Cardiac muscle cell (in vitro differentiated cells and primary cell): ENCODE data around the gene PLA2G2A. TPM values are rescaled to one million over a fixed set of nuclear protein-coding genes. Genes with fewer than 3 reads are reported as not detected.

Experiments used
- DNase-seq, 2 donors: peaks; one replicate each; pipeline versions ENCODE4 v3.0.0 to v3.0.0-alpha.2; 2010 to 2017; ENCODE audit warnings: low read depth in 1 of 2, low spot score in 1 of 2
- H3K27ac ChIP-seq: fragments of 200-600 bp; sonication (generic); 2 replicates; pipeline ENCODE4 v1.5.1; 2016
- H3K27me3 ChIP-seq: fragments of 200-600 bp; sonication (generic); 2 replicates; pipeline ENCODE4 v1.6.0; 2016; ENCODE audit warnings: control low read depth
- H3K36me3 ChIP-seq: fragments of 200-600 bp; sonication (generic); 2 replicates; pipeline ENCODE4 v1.5.1; 2016; ENCODE audit warnings: control low read depth
- H3K4me1 ChIP-seq: fragments of 200-600 bp; sonication (generic); 2 replicates; pipeline ENCODE4 v1.8.1; 2017; ENCODE audit warnings: low read depth, mild to moderate bottlenecking, mixed run types
- H3K4me3 ChIP-seq: fragments of 200-600 bp; sonication (generic); 2 replicates; pipeline ENCODE4 v1.5.1; 2016; ENCODE audit warnings: mild to moderate bottlenecking
- H3K9me3 ChIP-seq: fragments of 200-600 bp; sonication (generic); 2 replicates; pipeline ENCODE4 v1.5.1; 2017; ENCODE audit warnings: low read depth, mild to moderate bottlenecking, control low read depth
- polyA plus RNA-seq: library from polyadenylated mRNA; unstranded; fragments of >200 nt; fragmentation: Nextera tagmentation; extraction: Ambion mirVana; gene quantifications from 2 replicates; pipeline ENCODE4 v1.2.1, GENCODE V29; 2016
- total RNA-seq: library from RNA; depleted of rRNA; stranded (reverse); fragments of >200 nt; gene quantifications from 2 replicates; pipeline ENCODE4 v1.2.3, GENCODE V29; 2016
- TF ChIP-seq, protein P1 (sequence below): IDR thresholded peaks from 2 replicates; pipeline ENCODE4 v1.5.1; 2012; ENCODE audit warnings: low read depth, mild to moderate bottlenecking, low read length

Gene PLA2G2A, protein sequence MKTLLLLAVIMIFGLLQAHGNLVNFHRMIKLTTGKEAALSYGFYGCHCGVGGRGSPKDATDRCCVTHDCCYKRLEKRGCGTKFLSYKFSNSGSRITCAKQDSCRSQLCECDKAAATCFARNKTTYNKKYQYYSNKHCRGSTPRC
- not detected in 2 replicates for total RNA-seq
- polyA plus RNA-seq: 1.5 TPM in 1 of 2 replicates, not detected in the other

DNA sequence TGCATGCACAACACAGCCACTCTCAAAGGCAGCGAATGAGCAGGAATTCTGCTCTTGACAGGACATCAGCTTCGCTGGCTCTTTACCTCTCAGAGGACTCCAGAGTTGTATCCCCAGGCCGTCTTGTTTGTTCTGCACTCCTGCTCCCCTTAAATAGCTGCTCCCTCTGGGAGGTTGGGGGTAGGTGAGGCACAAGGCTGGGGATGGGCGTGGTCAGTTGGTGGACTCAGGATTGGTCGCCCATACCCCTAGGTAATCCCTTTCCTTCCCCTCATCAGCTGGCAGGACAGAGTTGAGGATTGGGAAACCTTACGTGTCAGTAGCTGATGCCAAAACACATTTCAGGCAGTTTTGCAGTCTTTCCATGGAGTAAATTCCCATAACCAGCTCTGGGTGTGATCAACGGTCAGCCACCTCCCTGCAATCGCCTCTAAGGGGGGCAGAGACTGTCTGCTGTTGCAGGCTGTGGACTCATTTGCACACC lies at the start of gene PLA2G2A:
TSS of gene PLA2G2A (minus strand) at position 125 of the 484 bp plus-strand sequence. CDS start 845 bp downstream, outside the sequence.
- TF ChIP-seq, protein P1, sequence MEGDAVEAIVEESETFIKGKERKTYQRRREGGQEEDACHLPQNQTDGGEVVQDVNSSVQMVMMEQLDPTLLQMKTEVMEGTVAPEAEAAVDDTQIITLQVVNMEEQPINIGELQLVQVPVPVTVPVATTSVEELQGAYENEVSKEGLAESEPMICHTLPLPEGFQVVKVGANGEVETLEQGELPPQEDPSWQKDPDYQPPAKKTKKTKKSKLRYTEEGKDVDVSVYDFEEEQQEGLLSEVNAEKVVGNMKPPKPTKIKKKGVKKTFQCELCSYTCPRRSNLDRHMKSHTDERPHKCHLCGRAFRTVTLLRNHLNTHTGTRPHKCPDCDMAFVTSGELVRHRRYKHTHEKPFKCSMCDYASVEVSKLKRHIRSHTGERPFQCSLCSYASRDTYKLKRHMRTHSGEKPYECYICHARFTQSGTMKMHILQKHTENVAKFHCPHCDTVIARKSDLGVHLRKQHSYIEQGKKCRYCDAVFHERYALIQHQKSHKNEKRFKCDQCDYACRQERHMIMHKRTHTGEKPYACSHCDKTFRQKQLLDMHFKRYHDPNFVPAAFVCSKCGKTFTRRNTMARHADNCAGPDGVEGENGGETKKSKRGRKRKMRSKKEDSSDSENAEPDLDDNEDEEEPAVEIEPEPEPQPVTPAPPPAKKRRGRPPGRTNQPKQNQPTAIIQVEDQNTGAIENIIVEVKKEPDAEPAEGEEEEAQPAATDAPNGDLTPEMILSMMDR: no peak
- peak in 1 of 2 donors; percentile 39 for DNase-seq
- no peak within 1 kb of the TSS for H3K27ac ChIP-seq

DNA sequence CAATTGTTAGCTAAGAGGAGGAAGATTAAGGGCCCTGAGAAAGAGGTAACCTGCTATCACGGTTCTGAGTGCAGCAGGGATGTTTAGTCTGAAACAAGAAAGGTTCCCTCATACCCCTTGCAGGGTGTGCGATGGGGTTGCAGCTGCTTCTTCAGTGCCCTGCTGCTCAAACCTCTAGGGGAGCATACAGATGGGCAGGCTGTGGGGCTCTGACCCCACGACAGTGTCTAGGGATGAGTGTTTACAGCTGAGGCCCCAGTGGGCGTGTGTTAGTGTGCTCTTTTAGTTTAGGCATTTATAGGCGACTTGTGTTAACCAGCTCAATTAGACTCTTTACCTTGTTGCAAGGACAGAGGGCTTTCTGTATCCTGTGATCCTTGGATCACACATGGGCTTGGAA lies 49.3 kb upstream of the PLA2G2A start:
- Histone ChIP-seq H3K4me1 (no peaks in the 10 kb centered on the region), H3K4me3 (no peak overlapping the region), H3K27me3 (no peaks in the 10 kb centered on the region), H3K36me3 (no peaks in the 10 kb centered on the region), H3K27ac (no peak overlapping the region), H3K9me3 (no peaks in the 10 kb centered on the region)
- no peak for DNase-seq
- TF ChIP-seq, protein P1: no peak

More for the DNA sequence above, at the start of gene PLA2G2A:
- Histone ChIP-seq H3K36me3 (no peaks in the 10 kb centered on the region), H3K9me3 (no peaks in the 10 kb centered on the region), H3K4me3 (no peak within 1 kb of the TSS), H3K4me1 (no peaks in the 10 kb centered on the region), H3K27me3 (no peaks in the 10 kb centered on the region)

DNA sequence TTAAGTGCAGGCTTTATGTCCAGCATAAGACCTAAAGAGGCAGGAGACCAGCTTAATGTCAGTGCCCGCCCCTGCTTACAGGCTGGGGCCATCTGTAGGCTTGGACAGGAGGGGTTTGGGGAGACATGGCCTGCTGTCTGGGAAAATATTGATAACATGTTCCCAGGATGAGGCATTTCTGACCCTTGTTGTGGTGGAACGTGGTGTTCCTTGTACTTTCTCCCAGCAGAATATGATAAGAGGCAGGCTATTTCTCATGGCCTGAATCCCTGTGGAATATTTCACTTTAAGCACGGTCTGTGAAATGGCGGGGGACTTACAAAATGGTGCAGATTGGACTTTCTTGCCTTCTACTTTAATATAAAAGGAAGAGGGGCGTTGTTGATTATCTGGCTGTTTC lies 48.7 kb upstream of the PLA2G2A start:
- peak in 1 of 2 donors; percentile 87 for DNase-seq
- Histone ChIP-seq H3K9me3 (no peaks in the 10 kb centered on the region), H3K27me3 (no peaks in the 10 kb centered on the region), H3K27ac (no peak overlapping the region), H3K4me3 (no peak overlapping the region), H3K4me1 (no peaks in the 10 kb centered on the region), H3K36me3 (no peaks in the 10 kb centered on the region)
- TF ChIP-seq, protein P1: no peak

DNA sequence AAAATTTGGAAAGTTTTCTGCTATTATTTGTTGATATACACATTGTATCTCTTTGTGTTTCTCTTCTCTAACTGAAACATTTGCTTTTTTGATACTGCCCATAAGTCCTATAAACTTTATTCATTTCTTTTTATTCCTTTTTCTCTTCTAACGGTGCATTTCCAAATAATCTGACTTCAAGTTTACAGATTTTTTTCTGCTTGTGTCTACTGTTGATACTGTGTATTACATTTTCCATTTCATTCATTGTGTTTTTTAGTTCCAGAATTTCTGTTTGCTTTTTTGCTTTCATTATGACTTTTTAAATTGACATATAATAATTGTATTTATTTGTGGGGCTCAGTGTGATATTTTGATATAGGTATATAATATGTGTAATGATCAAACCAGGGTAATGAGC lies 38.3 kb upstream of the PLA2G2A start:
- Histone ChIP-seq H3K36me3 (no peaks in the 10 kb centered on the region), H3K27ac (no peak overlapping the region), H3K9me3 (no peaks in the 10 kb centered on the region), H3K4me1 (no peaks in the 10 kb centered on the region), H3K27me3 (no peaks in the 10 kb centered on the region), H3K4me3 (no peak overlapping the region)
- no peak for DNase-seq
- TF ChIP-seq, protein P1: no peak

DNA sequence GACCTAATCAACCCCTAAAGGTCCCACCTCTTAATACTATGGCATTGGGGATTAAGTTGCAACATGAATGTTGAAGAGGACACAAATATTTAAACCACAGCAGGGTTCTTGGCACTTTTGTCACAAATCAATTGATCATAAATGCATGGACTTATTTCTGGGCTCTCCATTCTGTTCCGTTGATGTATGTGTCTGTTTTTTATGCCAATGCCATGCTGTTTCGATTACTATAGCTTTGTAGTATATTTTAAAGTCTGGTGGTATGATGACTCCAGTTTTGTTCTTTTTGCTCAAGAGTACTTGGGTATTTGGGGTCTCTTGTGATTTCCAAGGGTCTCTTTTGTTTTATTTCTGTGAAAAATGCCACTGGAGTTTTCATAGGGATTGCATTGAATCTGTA lies 34.7 kb upstream of the PLA2G2A start:
- no peak for DNase-seq
- no peaks in the 10 kb centered on the region for H3K9me3 ChIP-seq
- TF ChIP-seq, protein P1: no peak

More for the DNA sequence above, 34.7 kb upstream of the PLA2G2A start:
- H3K4me1 ChIP-seq: no peaks in the 10 kb centered on the region
- H3K4me3 ChIP-seq: no peak overlapping the region
- H3K27ac ChIP-seq: no peak overlapping the region
- H3K27me3 ChIP-seq: no peaks in the 10 kb centered on the region
- H3K36me3 ChIP-seq: no peaks in the 10 kb centered on the region
